ENCODE measurements around the gene ZNF281. TPM values are rescaled to one million over a fixed set of nuclear protein-coding genes. Genes with fewer than 3 reads are reported as not detected.
A peak's percentile ranks its signal among the peaks of the same experiment; 100 is the strongest.

Gene ZNF281
- total RNA-seq, 1 experiment from 2014 or later: 18.8 TPM

GRCh38 chr1:200406161-200406797 lies 3.6 kb downstream of the ZNF281 start:
- DNase-seq: no peak
- H3K4me1 ChIP-seq (replicated peaks; ENCODE audit: insufficient read depth): peaks cover 54% of the 10 kb centered on the region
- peaks cover 79% of the 10 kb centered on the region for H3K79me2 ChIP-seq (ENCODE audit: low read depth)
- TF ChIP-seq EZH2 (IDR thresholded peaks at IDR 0.05; ENCODE audit: low read depth): no peak
- TF ChIP-seq, protein P1, sequence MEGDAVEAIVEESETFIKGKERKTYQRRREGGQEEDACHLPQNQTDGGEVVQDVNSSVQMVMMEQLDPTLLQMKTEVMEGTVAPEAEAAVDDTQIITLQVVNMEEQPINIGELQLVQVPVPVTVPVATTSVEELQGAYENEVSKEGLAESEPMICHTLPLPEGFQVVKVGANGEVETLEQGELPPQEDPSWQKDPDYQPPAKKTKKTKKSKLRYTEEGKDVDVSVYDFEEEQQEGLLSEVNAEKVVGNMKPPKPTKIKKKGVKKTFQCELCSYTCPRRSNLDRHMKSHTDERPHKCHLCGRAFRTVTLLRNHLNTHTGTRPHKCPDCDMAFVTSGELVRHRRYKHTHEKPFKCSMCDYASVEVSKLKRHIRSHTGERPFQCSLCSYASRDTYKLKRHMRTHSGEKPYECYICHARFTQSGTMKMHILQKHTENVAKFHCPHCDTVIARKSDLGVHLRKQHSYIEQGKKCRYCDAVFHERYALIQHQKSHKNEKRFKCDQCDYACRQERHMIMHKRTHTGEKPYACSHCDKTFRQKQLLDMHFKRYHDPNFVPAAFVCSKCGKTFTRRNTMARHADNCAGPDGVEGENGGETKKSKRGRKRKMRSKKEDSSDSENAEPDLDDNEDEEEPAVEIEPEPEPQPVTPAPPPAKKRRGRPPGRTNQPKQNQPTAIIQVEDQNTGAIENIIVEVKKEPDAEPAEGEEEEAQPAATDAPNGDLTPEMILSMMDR (conservative IDR thresholded peaks at IDR 0.05): no peak
- ChIA-PET CTCF (no interaction called here), POLR2A (ENCODE audit: unreplicated experiment) (no interaction called here)
- H3K4me3 ChIP-seq: peak overlapping the region; percentile 77; the same call in 1 of the 2 replicates
- H3F3A ChIP-seq (ENCODE audit: insufficient read depth, low read depth): peaks cover 10% of the 10 kb centered on the region; the same call in 1 of the 2 replicates
- intact Hi-C loops (cut with micrococcal nuclease; ENCODE audit: unreplicated experiment): no loop called here
- peak overlapping the region; percentile 87 for H3K4me2 ChIP-seq
- no peaks in the 10 kb centered on the region; the same call in 1 of the 2 replicates for H4K20me1 ChIP-seq (ENCODE audit: insufficient read depth)
- H3K27me3 ChIP-seq (ENCODE audit: insufficient read depth, low read depth): no peaks in the 10 kb centered on the region
- no peaks in the 10 kb centered on the region for H3K9me2 ChIP-seq (ENCODE audit: insufficient read depth)
- H3K9me3 ChIP-seq (ENCODE audit: insufficient read depth, low read depth): no peaks in the 10 kb centered on the region
- no peak overlapping the region for H2AFZ ChIP-seq
- no TSS peak for BruUV-seq (replicated peaks)
- H3K27ac ChIP-seq: no peak overlapping the region
- H3K36me3 ChIP-seq (ENCODE audit: low read depth): peaks cover 56% of the 10 kb centered on the region

DNA sequence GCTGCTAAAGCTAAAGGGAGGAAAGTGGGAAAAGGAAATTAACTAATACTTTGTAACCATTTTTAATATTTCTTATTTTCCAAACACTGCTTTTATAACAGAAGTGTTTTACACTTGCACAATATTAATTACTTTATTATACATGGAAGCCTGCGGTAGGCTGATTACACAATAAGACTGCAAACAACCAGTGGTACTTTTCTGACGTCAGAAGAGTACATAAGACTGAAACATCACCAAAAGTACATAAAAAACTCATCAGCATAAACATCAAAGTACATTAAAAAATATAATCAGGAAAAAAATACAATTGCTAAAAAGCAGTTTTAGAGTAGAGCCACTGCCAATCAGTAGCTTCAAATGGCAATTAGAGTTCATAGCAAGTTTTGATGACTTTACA lies 4.6 kb downstream of the ZNF281 start:
- Histone ChIP-seq H3K9me3 (ENCODE audit: insufficient read depth, low read depth) (no peaks in the 10 kb centered on the region), H3K27ac (no peak overlapping the region), H2AFZ (no peak overlapping the region), H3K27me3 (ENCODE audit: insufficient read depth, low read depth) (no peaks in the 10 kb centered on the region), H3K4me1 (replicated peaks; ENCODE audit: insufficient read depth) (peaks cover 44% of the 10 kb centered on the region), H3K4me2 (peak overlapping the region; percentile 87), H3K79me2 (ENCODE audit: low read depth) (peaks cover 80% of the 10 kb centered on the region), H3K36me3 (ENCODE audit: low read depth) (peaks cover 58% of the 10 kb centered on the region), H3K9me2 (ENCODE audit: insufficient read depth) (no peaks in the 10 kb centered on the region), H4K20me1 (ENCODE audit: insufficient read depth) (no peaks in the 10 kb centered on the region; the same call in 1 of the 2 replicates), H3F3A (ENCODE audit: insufficient read depth, low read depth) (peaks cover 5% of the 10 kb centered on the region; the same call in 1 of the 2 replicates), H3K4me3 (peak overlapping the region; percentile 77; the same call in 1 of the 2 replicates)
- BruUV-seq (replicated peaks): no TSS peak
- TF ChIP-seq, protein P1 (conservative IDR thresholded peaks at IDR 0.05): no peak
- ChIA-PET POLR2A (ENCODE audit: unreplicated experiment) (interaction anchor here (0.5 kb wide), 1 partner anchor 133 kb away, joined by 3 read pairs; no protein-coding TSS in a partner anchor), CTCF (no interaction called here)
- DNase-seq: no peak
- intact Hi-C loops (cut with micrococcal nuclease; ENCODE audit: unreplicated experiment): no loop called here

GRCh38 chr1:200401708-200402107 lies 8.1 kb downstream of the ZNF281 start:
- Histone ChIP-seq H2AFZ (no peak overlapping the region), H3K9me3 (ENCODE audit: insufficient read depth, low read depth) (no peaks in the 10 kb centered on the region), H4K20me1 (ENCODE audit: insufficient read depth) (no peaks in the 10 kb centered on the region; the same call in 1 of the 2 replicates), H3K36me3 (ENCODE audit: low read depth) (peaks cover 34% of the 10 kb centered on the region), H3K79me2 (ENCODE audit: low read depth) (peaks cover 59% of the 10 kb centered on the region), H3F3A (ENCODE audit: insufficient read depth, low read depth) (peaks cover 6% of the 10 kb centered on the region; the same call in 1 of the 2 replicates), H3K4me1 (replicated peaks; ENCODE audit: insufficient read depth) (peaks cover 19% of the 10 kb centered on the region), H3K27me3 (ENCODE audit: insufficient read depth, low read depth) (no peaks in the 10 kb centered on the region), H3K4me2 (no peak overlapping the region), H3K9me2 (ENCODE audit: insufficient read depth) (no peaks in the 10 kb centered on the region), H3K4me3 (no peak overlapping the region), H3K27ac (no peak overlapping the region)
- BruUV-seq (replicated peaks): no TSS peak
- CTCF ChIA-PET: no interaction called here
- POLR2A ChIA-PET (ENCODE audit: unreplicated experiment): interaction anchor here (0.6 kb wide), 1 partner anchor 12 kb away, joined by 10 read pairs; no protein-coding TSS in a partner anchor
- DNase-seq: no peak
- intact Hi-C loops (cut with micrococcal nuclease; ENCODE audit: unreplicated experiment): no loop called here
- no peak for TF ChIP-seq EZH2 (IDR thresholded peaks at IDR 0.05; ENCODE audit: low read depth)
- TF ChIP-seq, protein P1 (conservative IDR thresholded peaks at IDR 0.05): no peak

Data from PC-9 (cell line).